Thyroid gland (tissue), 4 donors: ENCODE results near the gene CARMIL1. TPM values are rescaled to one million over a fixed set of nuclear protein-coding genes. Genes with fewer than 3 reads are reported as not detected.

Experiments used
- DNase-seq, 2 donors: peaks; one replicate each; pipeline ENCODE4 v3.0.0-alpha.2; 2019
- H3K27ac ChIP-seq, 3 donors: fragments of 200-600 bp; sonication (generic); 1 replicate in 2 of 3; 2 replicates in 1 of 3; pipeline ENCODE4 v1.5.1; 2016 to 2019; ENCODE audit warnings: mild to moderate bottlenecking in 1 of 3, moderate library complexity in 1 of 3
- H3K27me3 ChIP-seq: fragments of 200-600 bp; sonication (generic); one replicate; pipeline ENCODE4 v1.5.1; 2019
- H3K36me3 ChIP-seq, 2 donors: fragments of 200-600 bp; sonication (generic); one replicate each; pipeline ENCODE4 v1.5.1; 2016 to 2019
- H3K4me1 ChIP-seq, 2 donors: fragments of 200-600 bp; sonication (generic); one replicate each; pipeline ENCODE4 v1.5.1; 2017 to 2019
- H3K4me3 ChIP-seq, 3 donors: fragments of 200-600 bp; sonication (generic); replicated peaks in 1 of 3; 1 replicate in 2 of 3; 2 replicates in 1 of 3; pipeline ENCODE4 v1.5.1; 2016; ENCODE audit warnings: mild to moderate bottlenecking in 1 of 3
- H3K9me3 ChIP-seq: fragments of 200-600 bp; sonication (generic); one replicate; pipeline ENCODE4 v1.5.1; 2017
- CTCF ChIP-seq, 6 experiments: fragments of 200-600 bp in 3 of 6; fragments of 450-650 bp in 3 of 6; sonication (generic) in 3 of 6; IDR thresholded peaks; one replicate each; pipeline ENCODE4 v1.5.1; 2016 to 2019; ENCODE audit warnings: antibody characterized with exemption in 6 of 6, mild to moderate bottlenecking in 2 of 6, inconsistent platforms in 1 of 6, moderate library complexity in 1 of 6
- POLR2A ChIP-seq, 2 donors: fragments of 450-650 bp; IDR thresholded peaks; one replicate each; pipeline ENCODE4 v1.6.1; 2017; ENCODE audit warnings: antibody characterized with exemption in 2 of 2, mild to moderate bottlenecking in 2 of 2, moderate library complexity in 1 of 2
- WGBS, 2 donors: methylation state at CpG; one replicate each; pipeline ENCODE4 v1.1.5; 2017; 5-methylcytosine and 5-hydroxymethylcytosine counted together
- intact Hi-C: fragments of 100-400 bp; cut with DNase I; formaldehyde crosslinking; loops from one replicate; pipeline ENCODE4 v1.15.1; 2023
- total RNA-seq, 4 donors: library from RNA; depleted of rRNA; stranded (reverse); fragments of >200 nt; gene quantifications; one replicate each; pipeline ENCODE4 v1.2.3, GENCODE V29; 2016

Gene CARMIL1
- total RNA-seq, 4 donors from 2014 or later, result 24.7 to 34.4 (median 30.7) TPM

DNA sequence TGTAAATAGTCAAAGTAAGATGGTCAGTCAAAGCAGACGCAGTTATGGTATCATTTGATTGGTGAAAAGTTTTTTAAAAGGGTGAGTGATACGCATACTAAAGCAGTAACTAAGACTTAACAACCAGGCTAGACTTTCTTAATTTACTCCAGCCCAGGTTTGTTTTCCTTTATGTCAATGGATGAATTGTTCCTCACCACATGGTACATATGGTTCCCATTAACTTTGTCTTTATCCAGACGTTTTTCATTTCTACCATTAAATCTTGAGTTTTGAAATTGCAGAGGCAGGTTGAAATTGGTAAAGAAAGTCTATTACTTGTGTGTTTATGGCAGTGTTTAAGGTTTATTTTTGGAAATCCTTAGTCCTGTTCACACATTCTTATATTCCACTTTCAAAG, 274.3 kb downstream of the CARMIL1 start:
- no peaks in the 10 kb centered on the region for H3K4me1 ChIP-seq
- H3K9me3 ChIP-seq, result no peaks in the 10 kb centered on the region
- H3K36me3 ChIP-seq, result no peaks in the 10 kb centered on the region
- intact Hi-C loops, result loop anchor here (10.0 kb wide), 1 partner anchor 329 kb away; no protein-coding TSS in a partner anchor
- 78 to 83% methylated on average over 3 of the region's 3 CpGs for WGBS, 2 donors
- no peak overlapping the region for H3K4me3 ChIP-seq
- H3K27ac ChIP-seq, result no peak overlapping the region
- no peak for TF ChIP-seq CTCF (IDR thresholded peaks at IDR 0.05)
- TF ChIP-seq POLR2A (IDR thresholded peaks at IDR 0.05), result no peak
- H3K27me3 ChIP-seq, result no peaks in the 10 kb centered on the region
- no peak for DNase-seq

- no peak for DNase-seq
- Histone ChIP-seq H3K9me3 (no peaks in the 10 kb centered on the region), H3K4me3 (no peak overlapping the region), H3K27ac (no peak overlapping the region), H3K27me3 (no peaks in the 10 kb centered on the region), H3K36me3 (no peaks in the 10 kb centered on the region), H3K4me1 (no peaks in the 10 kb centered on the region)
- WGBS, 2 donors, result 97 to 98% methylated on average over 2 of the region's 2 CpGs
- intact Hi-C loops, result loop anchor here (10.0 kb wide), 1 partner anchor 330 kb away; no protein-coding TSS in a partner anchor
- TF ChIP-seq CTCF (IDR thresholded peaks at IDR 0.05), result no peak
- no peak for TF ChIP-seq POLR2A (IDR thresholded peaks at IDR 0.05)
These were observed 276.0 kb downstream of the CARMIL1 start for GRCh38 chr6:25555188-25555587.

GRCh38 chr6:25556516-25556915, 277.3 kb downstream of the CARMIL1 start:
- Histone ChIP-seq H3K9me3 (no peaks in the 10 kb centered on the region), H3K4me3 (no peak overlapping the region), H3K4me1 (no peaks in the 10 kb centered on the region), H3K36me3 (no peaks in the 10 kb centered on the region), H3K27me3 (no peaks in the 10 kb centered on the region), H3K27ac (no peak overlapping the region)
- no peak for TF ChIP-seq POLR2A (IDR thresholded peaks at IDR 0.05)
- TF ChIP-seq CTCF (IDR thresholded peaks at IDR 0.05), result peak; percentile 65 to 84 (median 76)
- 24 to 25% methylated on average over 10 of the region's 10 CpGs for WGBS, 2 donors
- peak; percentile 81 to 88 for DNase-seq
- intact Hi-C loops, result loop anchor here (10.0 kb wide), 1 partner anchor 332 kb away; no protein-coding TSS in a partner anchor

DNA sequence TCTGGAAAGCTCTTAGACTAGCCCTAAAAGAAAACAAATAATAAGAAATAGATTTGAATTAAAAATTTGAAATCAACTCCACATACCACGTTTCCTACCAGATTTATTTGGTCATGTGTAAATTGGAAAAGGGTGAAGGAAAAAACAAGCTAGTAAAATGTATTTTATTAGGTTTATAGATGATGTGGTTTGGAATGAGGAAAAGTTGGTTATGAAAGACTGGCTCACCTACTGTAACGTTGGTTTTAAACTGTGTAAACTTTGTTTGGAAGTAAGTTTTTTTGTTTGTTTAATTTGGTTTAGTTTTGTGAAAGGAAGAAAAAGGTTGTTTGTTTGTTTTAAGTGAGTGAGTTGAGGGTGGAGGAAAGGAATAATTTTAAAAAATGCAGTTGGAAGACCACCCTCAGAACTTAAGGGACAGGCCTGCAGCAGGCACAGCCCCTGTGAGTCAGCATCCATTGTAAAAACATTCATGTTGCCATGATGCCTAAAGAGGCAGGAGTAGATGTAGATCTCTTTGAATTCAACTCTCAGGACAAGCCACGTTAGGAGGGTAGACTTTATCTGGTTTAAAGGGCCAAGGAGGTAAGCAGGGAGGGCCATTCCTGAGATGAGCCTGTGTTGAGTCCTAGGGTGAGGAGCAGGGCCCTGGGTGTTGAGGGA, 279.1 kb downstream of the CARMIL1 start:
- H3K36me3 ChIP-seq, result no peaks in the 10 kb centered on the region
- intact Hi-C loops, result loop anchor here (10.0 kb wide), 1 partner anchor 333 kb away; no protein-coding TSS in a partner anchor
- 89 to 91% methylated on average over 3 of the region's 3 CpGs for WGBS, 2 donors
- H3K4me1 ChIP-seq, result no peaks in the 10 kb centered on the region
- no peak overlapping the region for H3K4me3 ChIP-seq
- no peak overlapping the region for H3K27ac ChIP-seq
- DNase-seq, result no peak
- TF ChIP-seq POLR2A (IDR thresholded peaks at IDR 0.05), result no peak
- TF ChIP-seq CTCF (IDR thresholded peaks at IDR 0.05), result no peak
- H3K27me3 ChIP-seq, result no peaks in the 10 kb centered on the region
- H3K9me3 ChIP-seq, result no peaks in the 10 kb centered on the region

- Histone ChIP-seq H3K4me1 (no peaks in the 10 kb centered on the region), H3K36me3 (no peaks in the 10 kb centered on the region), H3K9me3 (no peaks in the 10 kb centered on the region), H3K27me3 (no peaks in the 10 kb centered on the region), H3K27ac (no peak overlapping the region), H3K4me3 (no peak overlapping the region)
- no peak for DNase-seq
- WGBS, 2 donors, result 81 to 85% methylated on average over 2 of the region's 2 CpGs
- intact Hi-C loops, result no loop called here
- no peak for TF ChIP-seq POLR2A (IDR thresholded peaks at IDR 0.05)
- no peak for TF ChIP-seq CTCF (IDR thresholded peaks at IDR 0.05)
These were observed 281.7 kb downstream of the CARMIL1 start for GRCh38 chr6:25560865-25561264.
